ENCODE data around the gene UNC5B.
A peak's percentile ranks its signal among the peaks of the same experiment; 100 is the strongest.

Gene UNC5B

GRCh38 chr10:71302874-71303568 is 90.7 kb downstream of the UNC5B start:
- DNase-seq, result peak; percentile 56

- DNase-seq, result no peak
Observed at GRCh38 chr10:71303569-71303907, 91.2 kb downstream of the UNC5B start.

GRCh38 chr10:71304914-71305313 is 92.5 kb downstream of the UNC5B start:
- no peak for DNase-seq

- no peak for DNase-seq
Observed at GRCh38 chr10:71306979-71307378, 94.6 kb downstream of the UNC5B start.

GRCh38 chr10:71307469-71308085 is 95.2 kb downstream of the UNC5B start:
- DNase-seq, result no peak

GRCh38 chr10:71308244-71308643 is 95.9 kb downstream of the UNC5B start:
- no peak for DNase-seq

GRCh38 chr10:71308985-71309384 is 96.6 kb downstream of the UNC5B start:
- no peak for DNase-seq

- no peak for DNase-seq
Observed at GRCh38 chr10:71309919-71310318, 97.5 kb downstream of the UNC5B start.

- DNase-seq, result no peak
Observed at GRCh38 chr10:71312220-71312619, 99.8 kb downstream of the UNC5B start.

GRCh38 chr10:71312811-71313789 is 100.7 kb downstream of the UNC5B start:
- DNase-seq, result no peak

GRCh38 chr10:71314028-71314693 is 101.8 kb downstream of the UNC5B start:
- DNase-seq, result peak; percentile 63

GRCh38 chr10:71314694-71315225 is 102.4 kb downstream of the UNC5B start:
- DNase-seq, result no peak

- DNase-seq, result peak; percentile 17
Observed at GRCh38 chr10:71316056-71316785, 103.9 kb downstream of the UNC5B start.

- no peak for DNase-seq
Observed at GRCh38 chr10:71316786-71317160, 104.4 kb downstream of the UNC5B start.

- DNase-seq, result no peak
Observed at GRCh38 chr10:71317739-71318138, 105.4 kb downstream of the UNC5B start.

- peak; percentile 93 for DNase-seq
Observed at GRCh38 chr10:71319042-71319799, 106.9 kb downstream of the UNC5B start, which contains the start of gene SLC29A3. TSS of gene SLC29A3 (plus strand) at chr10:71319259. CDS start at chr10:71319310, 51 bp downstream.

- DNase-seq, result no peak
Observed at GRCh38 chr10:71319800-71320392, 107.5 kb downstream of the UNC5B start.

- DNase-seq, result no peak
Observed at GRCh38 chr10:71320592-71320991, 108.2 kb downstream of the UNC5B start.

GRCh38 chr10:71321386-71321785 is 109.0 kb downstream of the UNC5B start:
- no peak for DNase-seq

- peak; percentile 53 for DNase-seq
Observed at GRCh38 chr10:71323407-71323806, 111.0 kb downstream of the UNC5B start.

- no peak for DNase-seq
Observed at GRCh38 chr10:71324743-71325142, 112.4 kb downstream of the UNC5B start.
